GM12873 (cell line): ENCODE results near the gene KSR2.

Experiments used
- TF ChIP-seq, protein P1 (sequence below): IDR thresholded peaks from 2 replicates; pipeline ENCODE4 v1.5.1; 2012; ENCODE audit warnings: low read depth, mild to moderate bottlenecking, moderate library complexity, low read length, control low read depth; ENCODE audit not compliant: insufficient read depth; ENCODE audit errors: missing control alignments

Gene KSR2

DNA sequence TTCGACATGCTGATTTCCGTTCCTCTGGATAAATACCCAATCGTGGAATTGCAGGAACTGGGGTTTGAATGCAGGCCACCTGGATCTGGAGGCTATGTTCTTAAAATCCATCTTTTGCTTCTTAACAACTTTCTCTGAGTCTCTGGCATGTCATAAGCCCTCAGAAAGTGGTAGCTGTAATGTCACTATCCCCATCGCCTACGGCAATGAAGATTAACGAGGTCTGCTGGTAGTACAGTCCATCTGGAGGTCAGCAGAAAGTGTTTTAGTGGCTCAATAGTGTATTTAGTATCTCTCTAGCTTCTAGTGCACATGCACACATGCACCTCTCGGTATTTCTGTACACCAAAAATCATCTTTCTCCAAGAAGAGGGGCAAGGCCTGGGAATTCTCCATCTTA is 477.1 kb downstream of the KSR2 start:
- TF ChIP-seq, protein P1, sequence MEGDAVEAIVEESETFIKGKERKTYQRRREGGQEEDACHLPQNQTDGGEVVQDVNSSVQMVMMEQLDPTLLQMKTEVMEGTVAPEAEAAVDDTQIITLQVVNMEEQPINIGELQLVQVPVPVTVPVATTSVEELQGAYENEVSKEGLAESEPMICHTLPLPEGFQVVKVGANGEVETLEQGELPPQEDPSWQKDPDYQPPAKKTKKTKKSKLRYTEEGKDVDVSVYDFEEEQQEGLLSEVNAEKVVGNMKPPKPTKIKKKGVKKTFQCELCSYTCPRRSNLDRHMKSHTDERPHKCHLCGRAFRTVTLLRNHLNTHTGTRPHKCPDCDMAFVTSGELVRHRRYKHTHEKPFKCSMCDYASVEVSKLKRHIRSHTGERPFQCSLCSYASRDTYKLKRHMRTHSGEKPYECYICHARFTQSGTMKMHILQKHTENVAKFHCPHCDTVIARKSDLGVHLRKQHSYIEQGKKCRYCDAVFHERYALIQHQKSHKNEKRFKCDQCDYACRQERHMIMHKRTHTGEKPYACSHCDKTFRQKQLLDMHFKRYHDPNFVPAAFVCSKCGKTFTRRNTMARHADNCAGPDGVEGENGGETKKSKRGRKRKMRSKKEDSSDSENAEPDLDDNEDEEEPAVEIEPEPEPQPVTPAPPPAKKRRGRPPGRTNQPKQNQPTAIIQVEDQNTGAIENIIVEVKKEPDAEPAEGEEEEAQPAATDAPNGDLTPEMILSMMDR = no peak

DNA sequence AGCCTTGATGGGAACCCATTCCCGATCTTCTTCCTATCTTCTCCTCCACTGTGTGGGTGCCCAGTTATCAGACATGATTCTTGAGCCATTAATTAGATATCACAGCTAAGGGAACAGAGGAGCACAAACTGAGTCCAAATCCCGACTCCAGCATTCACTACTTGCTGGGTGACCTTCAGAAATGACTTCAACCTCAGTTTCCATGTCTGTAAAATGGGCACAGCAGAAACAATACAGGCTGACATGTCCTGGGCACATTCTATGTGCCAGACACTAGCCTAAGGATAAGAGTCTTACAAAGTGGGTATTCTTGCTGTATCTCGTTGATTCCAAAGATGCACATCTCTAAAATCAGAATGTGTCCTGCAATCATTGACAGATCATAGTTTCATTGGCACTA is 478.7 kb downstream of the KSR2 start:
- TF ChIP-seq, protein P1 = no peak

DNA sequence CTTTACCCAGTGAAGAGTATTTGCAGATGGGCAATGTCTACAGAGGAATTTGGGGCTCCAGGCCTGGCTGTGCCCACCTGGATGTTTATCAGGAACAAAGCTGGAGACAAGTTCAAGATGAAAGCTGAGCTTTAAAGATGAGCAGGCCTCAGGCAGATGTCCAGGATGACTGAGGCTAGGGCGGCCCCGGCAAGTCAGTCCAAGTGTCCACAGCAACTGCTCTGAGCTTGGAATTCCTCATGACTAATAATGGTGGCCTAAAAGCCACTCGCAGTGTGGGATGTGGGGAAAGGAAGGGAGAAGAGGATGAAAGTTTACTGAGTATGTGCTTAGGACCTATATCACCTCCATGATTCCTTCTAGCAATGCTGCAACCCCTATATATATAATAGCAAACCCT is 479.1 kb downstream of the KSR2 start:
- TF ChIP-seq, protein P1 = no peak

DNA sequence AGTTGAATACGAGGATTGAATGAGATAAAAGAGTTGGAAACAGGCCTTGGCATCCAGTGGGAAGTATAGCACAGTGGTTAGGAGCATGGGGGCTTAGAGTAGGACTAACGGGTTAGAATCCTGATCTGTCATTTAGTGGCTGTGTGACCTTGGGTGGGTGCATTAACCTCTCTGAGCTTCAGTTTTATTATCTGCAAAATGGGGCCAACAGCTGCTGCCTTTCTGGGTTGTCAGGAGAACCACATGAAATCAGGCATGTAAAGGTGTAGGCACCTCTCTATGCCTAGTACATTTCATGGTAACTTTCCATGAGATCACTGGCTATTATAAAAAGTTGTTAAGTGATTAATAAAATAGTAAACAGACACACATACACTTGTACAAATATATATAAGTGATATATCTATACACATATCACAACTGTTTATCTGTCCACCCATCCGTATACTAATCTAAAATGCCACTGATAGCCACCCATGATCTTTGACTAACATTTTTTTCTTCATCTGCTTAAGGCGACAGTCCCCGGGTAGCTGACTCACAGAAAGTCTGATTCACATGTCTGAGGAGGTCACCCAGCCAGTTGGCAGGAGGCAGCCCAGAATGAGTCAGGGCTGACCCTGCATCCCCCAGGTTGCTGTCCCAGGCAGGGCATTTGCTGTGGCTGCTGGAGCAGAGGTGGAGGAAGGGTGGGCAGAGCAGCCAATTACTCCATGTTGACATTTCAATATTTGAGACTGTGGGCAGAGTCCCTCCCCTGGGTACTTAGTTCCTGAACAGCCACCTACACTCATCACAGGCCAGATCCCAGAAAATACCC is 481.7 kb downstream of the KSR2 start:
- TF ChIP-seq, protein P1 = no peak

DNA sequence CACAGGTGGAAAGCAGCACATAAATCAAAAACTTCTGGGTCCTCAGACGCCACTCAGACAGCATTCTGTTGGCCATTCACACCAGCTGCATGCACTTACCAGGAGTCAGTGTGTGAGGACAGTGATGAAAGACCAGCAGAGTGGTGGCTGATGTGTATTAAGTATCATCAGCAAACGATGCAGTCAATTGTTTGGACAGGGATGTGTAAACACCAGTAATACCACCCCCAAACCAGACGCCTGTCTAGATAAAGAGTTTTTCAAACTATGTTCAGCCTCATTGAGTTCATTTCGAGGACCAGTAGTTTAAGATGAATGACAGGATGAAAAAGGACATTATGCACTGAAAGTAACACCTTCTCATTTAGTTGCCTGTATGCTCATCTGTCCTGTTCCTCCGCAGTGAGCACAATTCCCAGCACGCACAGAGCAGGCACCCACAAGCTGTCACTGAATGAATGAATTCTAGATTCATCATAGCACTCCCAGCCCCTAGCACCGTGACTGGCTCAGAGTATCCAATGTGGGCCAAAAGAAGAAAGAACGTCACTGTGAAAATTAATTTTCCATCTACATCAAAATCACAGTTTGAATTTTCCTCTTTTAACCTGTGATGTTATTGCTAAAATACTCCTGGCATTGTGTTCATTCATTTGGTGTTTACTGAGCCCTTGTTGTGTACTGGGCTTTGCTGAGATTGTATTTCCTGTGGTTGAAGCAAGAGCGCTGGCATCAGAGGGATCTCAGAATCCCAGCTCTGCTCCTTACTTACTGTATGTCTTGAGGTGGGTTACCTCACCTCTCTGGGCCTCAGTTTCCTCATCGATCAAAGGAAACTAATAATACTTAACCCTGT is 482.6 kb downstream of the KSR2 start:
- TF ChIP-seq, protein P1 = no peak

DNA sequence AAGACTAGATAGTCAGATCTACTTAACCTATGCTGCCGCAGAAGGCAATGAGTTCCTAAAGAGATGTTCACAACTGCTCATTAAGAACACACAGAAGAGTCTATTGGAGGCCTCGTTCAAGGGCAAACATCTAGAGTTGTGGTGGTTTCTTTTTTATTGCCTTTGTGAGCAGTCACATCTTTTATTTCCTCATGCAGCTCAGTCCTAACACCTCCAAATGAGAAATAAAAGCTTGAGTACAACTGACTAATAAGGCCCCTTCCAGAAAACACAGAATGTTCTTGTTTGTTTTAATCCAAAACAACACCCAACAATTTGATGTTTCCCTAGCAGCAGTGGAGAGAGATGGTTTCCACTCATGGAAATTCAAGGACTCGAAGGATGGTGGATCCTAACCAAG is 483.9 kb downstream of the KSR2 start:
- TF ChIP-seq, protein P1 = no peak

DNA sequence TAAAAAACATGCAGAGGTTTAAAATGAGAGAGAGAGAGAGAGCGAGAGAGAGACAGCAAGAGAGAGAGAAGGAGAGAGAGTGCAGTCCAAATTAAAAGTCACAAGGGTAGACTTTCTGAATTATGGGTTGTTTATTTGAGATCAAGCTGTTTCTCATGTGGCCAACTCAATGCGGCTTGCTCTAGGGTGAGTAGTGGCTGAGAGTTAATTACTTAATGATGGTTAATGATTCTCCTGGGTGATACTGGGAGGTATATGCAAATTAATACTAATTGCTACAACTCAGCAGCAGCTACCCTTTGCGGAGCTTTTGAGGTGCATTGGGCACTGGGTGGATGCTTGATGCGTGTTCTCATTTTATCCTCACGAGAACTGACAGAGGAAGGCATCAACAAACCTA is 485.3 kb downstream of the KSR2 start:
- TF ChIP-seq, protein P1 = no peak
